Endothelial cell (in vitro differentiated cells): ENCODE results near the gene NBEA. TPM values are rescaled to one million over a fixed set of nuclear protein-coding genes. Genes with fewer than 3 reads are reported as not detected.
"Not testable (repeated sequence)": the region's sequence is repeated elsewhere in the genome, so short reads cannot be mapped to it uniquely, and the experiment has no call there.

Experiments used
- DNase-seq: peaks from one replicate; pipeline ENCODE4 v3.0.0; 2021; ENCODE audit warnings: low spot score
- H3K27ac Mint-ChIP-seq: one replicate; pipeline ENCODE4 v1.8.0; 2021; ENCODE audit warnings: mixed read lengths, inconsistent platforms; ENCODE audit not compliant: unreplicated experiment
- H3K27me3 Mint-ChIP-seq: one replicate; pipeline ENCODE4 v1.8.0; 2021; ENCODE audit warnings: mild to moderate bottlenecking, moderate library complexity, mixed read lengths, inconsistent platforms; ENCODE audit not compliant: unreplicated experiment
- H3K36me3 Mint-ChIP-seq: one replicate; pipeline ENCODE4 v1.8.0; 2021; ENCODE audit warnings: mild to moderate bottlenecking, low read depth, mixed read lengths, inconsistent platforms; ENCODE audit not compliant: unreplicated experiment
- H3K4me1 Mint-ChIP-seq: one replicate; pipeline ENCODE4 v1.8.0; 2021; ENCODE audit warnings: mild to moderate bottlenecking, mixed read lengths, inconsistent platforms; ENCODE audit not compliant: unreplicated experiment
- H3K4me3 Mint-ChIP-seq: one replicate; pipeline ENCODE4 v1.8.0; 2021; ENCODE audit warnings: mild to moderate bottlenecking, mixed read lengths, inconsistent platforms; ENCODE audit not compliant: unreplicated experiment
- H3K9me3 Mint-ChIP-seq: one replicate; pipeline ENCODE4 v1.8.0; 2021; ENCODE audit warnings: mixed read lengths, inconsistent platforms; ENCODE audit not compliant: unreplicated experiment
- total RNA-seq: library from RNA; stranded (reverse); fragmentation: NEBNext Ultra II Directional; extraction: Animal tissue kit (Norgen Biotek cat#: 25700); gene quantifications from one replicate; pipeline ENCODE4 v1.2.1, GENCODE V29; 2021; ENCODE audit not compliant: unreplicated experiment
- TF ChIP-seq, protein P1 (sequence below): fragments of 200-600 bp; sonication (generic); IDR thresholded peaks from one replicate; pipeline ENCODE4 v1.5.0; 2021; ENCODE audit warnings: antibody characterized with exemption; ENCODE audit not compliant: unreplicated experiment

The NBEA gene
- total RNA-seq, 1 donor from 2014 or later: 11.7 TPM

DNA sequence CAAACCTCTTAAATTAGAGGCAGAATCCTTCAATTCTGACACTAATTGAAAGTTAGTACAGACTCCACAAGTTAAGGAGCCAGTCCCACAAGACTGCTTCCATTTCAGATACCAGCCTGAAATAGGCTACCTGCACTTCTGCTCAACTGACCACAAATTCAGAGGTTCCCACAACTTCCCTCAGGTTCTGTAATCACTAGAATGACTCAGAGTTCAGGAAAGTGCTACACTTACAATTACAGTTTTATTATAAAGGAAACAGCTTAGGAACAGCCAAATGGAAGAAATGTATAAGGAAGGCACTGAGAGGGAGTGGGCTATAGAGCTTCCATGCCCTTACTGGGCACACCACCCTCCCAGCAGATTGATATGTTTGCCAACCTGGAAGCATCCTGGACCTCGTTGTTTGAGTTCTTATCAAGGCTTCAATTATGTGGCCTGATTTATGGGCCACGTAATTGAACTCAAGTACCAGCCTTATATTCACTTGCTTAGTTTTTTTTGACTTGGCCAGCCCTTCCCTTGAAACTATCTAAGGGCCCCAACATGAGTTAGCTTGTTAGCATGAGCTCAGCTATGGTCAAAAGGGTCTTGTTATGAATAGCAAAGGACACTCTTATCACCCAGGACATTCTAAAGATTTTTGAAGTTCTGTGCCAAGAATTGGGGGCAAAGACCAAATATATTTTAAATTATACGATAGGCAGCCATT, 25.9 kb downstream of the NBEA start:
- Mint-ChIP-seq H3K9me3 (no peaks in the 10 kb centered on the region), H3K36me3 (no peaks in the 10 kb centered on the region), H3K4me3 (no peak overlapping the region), H3K27me3 (no peaks in the 10 kb centered on the region), H3K4me1 (no peaks in the 10 kb centered on the region), H3K27ac (no peak overlapping the region)
- TF ChIP-seq, protein P1, sequence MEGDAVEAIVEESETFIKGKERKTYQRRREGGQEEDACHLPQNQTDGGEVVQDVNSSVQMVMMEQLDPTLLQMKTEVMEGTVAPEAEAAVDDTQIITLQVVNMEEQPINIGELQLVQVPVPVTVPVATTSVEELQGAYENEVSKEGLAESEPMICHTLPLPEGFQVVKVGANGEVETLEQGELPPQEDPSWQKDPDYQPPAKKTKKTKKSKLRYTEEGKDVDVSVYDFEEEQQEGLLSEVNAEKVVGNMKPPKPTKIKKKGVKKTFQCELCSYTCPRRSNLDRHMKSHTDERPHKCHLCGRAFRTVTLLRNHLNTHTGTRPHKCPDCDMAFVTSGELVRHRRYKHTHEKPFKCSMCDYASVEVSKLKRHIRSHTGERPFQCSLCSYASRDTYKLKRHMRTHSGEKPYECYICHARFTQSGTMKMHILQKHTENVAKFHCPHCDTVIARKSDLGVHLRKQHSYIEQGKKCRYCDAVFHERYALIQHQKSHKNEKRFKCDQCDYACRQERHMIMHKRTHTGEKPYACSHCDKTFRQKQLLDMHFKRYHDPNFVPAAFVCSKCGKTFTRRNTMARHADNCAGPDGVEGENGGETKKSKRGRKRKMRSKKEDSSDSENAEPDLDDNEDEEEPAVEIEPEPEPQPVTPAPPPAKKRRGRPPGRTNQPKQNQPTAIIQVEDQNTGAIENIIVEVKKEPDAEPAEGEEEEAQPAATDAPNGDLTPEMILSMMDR: no peak
- DNase-seq: no peak

DNA sequence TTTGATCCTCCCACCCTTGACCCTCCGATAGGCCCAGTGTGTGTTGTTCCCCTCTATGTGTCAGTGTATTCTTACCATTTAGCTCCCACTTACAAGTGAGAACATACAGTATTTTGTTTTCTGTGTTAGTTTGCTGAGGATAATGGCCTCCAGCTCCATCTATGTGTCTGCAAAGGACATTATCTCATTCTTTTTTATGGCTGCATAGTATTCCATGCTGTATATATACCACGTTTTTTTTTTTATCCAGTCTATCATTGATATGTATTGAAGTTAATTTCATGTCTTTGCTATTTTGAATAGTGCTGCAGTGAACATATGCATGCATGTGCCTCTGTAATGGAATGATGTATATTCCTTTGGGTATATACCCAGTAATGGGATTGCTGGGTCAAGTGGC, 27.5 kb downstream of the NBEA start:
- not testable (repeated sequence) for H3K4me1 Mint-ChIP-seq, H3K27ac Mint-ChIP-seq, H3K9me3 Mint-ChIP-seq, H3K36me3 Mint-ChIP-seq, DNase-seq, H3K4me3 Mint-ChIP-seq, H3K27me3 Mint-ChIP-seq

DNA sequence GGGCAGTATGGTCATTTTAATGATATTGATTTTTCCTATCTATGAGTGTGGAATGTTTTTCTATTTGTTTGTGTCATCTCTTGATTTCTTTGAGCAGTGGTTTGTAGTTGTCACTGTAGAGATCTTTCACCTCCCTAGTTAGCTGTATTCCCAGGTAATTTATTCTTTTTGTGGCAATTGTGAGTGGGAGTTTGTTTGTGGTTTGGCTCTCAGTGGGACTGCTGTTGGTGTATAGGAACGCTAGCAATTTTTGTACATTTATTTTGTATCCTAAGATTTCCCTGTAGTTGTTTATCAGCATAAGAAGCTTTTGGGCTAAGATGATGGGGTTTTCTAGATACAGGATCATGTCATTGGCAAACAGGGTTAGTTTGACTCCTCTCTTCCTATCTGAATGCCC, 28.9 kb downstream of the NBEA start:
- Mint-ChIP-seq H3K9me3 (no peaks in the 10 kb centered on the region), H3K36me3 (peaks cover 4% of the 10 kb centered on the region), H3K4me1 (no peaks in the 10 kb centered on the region), H3K4me3 (no peak overlapping the region), H3K27ac (no peak overlapping the region), H3K27me3 (no peaks in the 10 kb centered on the region)
- TF ChIP-seq, protein P1: no peak
- DNase-seq: no peak

DNA sequence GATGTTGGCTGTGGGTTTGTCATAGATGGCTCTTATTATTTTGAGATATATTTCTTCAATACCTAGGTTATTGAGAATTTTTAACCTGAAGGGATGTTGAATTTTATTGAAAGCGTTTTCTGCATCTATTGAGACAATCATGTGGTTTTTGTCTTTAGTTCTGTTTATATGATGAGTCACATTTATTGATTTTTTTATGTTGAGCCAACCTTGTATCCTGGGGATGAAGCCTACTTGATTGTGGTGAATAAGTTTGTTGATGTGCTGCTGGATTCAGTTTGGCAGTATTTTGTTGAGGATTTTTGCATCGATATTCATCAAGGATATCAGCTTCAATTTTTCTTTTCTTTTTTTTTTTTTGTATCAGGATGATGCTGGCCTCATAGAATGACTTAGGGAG, 29.4 kb downstream of the NBEA start:
- no peaks in the 10 kb centered on the region for H3K9me3 Mint-ChIP-seq
- H3K36me3 Mint-ChIP-seq: peaks cover 4% of the 10 kb centered on the region
- no peak overlapping the region for H3K4me3 Mint-ChIP-seq
- no peak for DNase-seq
- no peaks in the 10 kb centered on the region for H3K4me1 Mint-ChIP-seq
- no peak overlapping the region for H3K27ac Mint-ChIP-seq
- H3K27me3 Mint-ChIP-seq: no peaks in the 10 kb centered on the region
- TF ChIP-seq, protein P1: no peak

DNA sequence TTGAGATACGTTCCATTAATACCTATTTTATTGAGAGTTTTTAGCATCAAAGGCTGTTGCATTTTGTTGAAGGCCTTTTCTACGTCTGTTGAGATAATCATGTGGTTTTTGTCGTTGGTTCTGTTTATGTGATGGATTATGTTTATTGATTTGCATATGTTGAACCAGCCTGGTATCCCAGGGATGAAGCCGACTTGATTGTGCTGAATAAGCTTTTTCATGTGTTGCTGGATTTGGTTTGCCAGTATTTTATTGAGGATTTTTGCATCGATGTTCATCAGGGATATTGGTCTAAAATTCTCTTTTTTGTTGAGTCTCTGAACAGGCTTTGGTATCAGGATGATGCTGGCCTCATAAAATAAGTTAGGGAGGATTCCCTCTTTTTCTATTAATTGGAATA, 43.1 kb downstream of the NBEA start:
- peaks cover 10% of the 10 kb centered on the region for H3K36me3 Mint-ChIP-seq
- not testable (repeated sequence) for H3K4me1 Mint-ChIP-seq, DNase-seq, H3K27ac Mint-ChIP-seq, H3K27me3 Mint-ChIP-seq, H3K9me3 Mint-ChIP-seq, H3K4me3 Mint-ChIP-seq

DNA sequence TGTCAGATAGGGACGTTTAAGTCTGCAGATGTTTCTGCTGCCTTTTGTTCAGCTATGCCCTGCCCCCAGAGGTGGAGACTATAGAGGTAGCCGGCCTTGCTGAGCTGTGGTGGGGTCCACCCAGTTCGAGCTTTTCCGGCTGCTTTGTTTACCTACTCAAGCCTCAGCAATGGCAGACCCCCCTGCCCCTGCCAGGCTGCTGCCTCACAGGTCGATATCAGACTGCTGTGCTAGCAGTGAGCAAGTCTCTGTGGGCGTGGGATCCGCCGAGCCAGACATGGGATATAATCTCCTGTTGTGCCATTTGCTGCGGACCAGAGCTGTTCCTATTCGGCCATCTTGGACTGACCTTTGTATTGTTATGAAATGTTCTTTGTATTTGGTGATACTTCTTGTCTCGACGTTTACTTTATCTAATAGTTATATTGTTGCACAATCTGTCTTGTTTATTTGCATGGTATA, 46.3 kb downstream of the NBEA start:
- peaks cover 26% of the 10 kb centered on the region for H3K36me3 Mint-ChIP-seq
- no peak overlapping the region for H3K27ac Mint-ChIP-seq
- no peaks in the 10 kb centered on the region for H3K27me3 Mint-ChIP-seq
- H3K4me3 Mint-ChIP-seq: no peak overlapping the region
- peaks cover 8% of the 10 kb centered on the region for H3K9me3 Mint-ChIP-seq
- TF ChIP-seq, protein P1: no peak
- no peak for DNase-seq
- no peaks in the 10 kb centered on the region for H3K4me1 Mint-ChIP-seq
